Hippocampal formation (tissue), 2 donors: ENCODE measurements around the gene CFAP97.
"Not testable (repeated sequence)": the region's sequence is repeated elsewhere in the genome, so short reads cannot be mapped to it uniquely, and the experiment has no call there.

Experiments
- DNase-seq, 2 donors: peaks; one replicate each; lab custom pipeline; 2025; lab: John Stamatoyannopoulos, UW

Gene CFAP97

DNA sequence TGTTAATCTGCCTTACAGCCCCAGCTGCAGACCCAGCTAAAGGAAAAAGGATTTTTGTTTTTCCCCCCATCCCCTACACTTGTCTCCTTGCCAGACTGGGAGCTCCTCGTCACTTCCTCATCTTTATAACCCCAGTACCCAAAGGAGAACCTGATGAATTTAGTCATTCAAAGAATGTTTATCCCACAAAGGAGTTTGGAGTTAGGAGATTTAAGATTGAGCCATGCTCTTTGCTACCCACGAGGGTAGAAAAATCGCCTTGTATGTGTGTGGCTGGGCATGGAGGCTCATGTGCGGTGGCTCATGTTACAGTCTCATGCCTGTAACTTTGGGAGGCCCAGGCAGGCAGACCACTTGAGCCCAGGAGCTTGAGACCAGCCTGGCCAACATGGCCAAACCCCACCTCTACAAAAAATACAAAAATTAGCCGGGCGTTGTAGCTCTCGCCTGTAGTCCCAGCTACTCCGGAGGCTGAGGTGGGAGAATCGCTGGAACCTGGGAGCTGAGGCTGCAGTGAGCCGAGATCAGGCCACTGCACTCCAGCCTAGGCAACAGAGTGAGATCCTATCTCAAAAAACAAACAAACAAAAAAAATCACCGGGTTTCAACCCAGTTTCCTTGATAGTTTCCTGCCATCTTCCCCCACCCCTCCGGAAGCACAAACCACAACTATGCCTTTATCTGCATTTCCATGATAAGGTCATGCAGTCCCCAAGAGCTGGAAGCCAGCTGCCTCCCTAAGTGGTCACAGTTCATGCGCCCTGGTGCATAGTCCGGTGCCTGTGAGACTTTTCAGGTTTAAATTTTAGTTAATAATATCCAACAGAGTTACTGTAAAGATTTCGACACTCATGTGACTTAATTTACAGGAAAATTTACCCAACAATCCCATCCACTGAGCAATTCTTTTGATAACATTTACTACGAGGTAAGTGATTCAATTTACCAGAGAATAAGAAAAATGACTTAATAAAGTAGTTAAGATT lies 1.5 kb downstream of the CFAP97 start:
- DNase-seq: no peak

DNA sequence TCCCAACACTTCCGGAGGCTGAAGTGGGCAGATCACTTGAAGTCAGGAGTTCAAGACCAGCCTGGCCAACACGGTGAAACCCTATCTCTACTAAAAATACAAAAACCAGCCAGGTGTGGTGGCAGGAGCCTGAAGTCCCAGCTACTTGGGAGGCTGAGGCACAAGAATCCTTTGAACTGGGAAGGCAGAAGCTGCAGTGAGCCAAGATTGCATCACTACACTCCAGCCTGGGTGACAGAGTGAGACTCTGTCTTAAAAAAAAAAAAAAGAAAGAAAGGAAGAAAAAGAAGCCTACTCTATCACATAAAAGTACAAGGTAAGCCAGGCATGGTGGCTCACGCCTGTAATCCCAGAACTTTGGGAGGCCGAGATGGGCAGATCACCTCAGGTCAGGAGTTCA lies 5.6 kb downstream of the CFAP97 start:
- DNase-seq: not testable (repeated sequence)

DNA sequence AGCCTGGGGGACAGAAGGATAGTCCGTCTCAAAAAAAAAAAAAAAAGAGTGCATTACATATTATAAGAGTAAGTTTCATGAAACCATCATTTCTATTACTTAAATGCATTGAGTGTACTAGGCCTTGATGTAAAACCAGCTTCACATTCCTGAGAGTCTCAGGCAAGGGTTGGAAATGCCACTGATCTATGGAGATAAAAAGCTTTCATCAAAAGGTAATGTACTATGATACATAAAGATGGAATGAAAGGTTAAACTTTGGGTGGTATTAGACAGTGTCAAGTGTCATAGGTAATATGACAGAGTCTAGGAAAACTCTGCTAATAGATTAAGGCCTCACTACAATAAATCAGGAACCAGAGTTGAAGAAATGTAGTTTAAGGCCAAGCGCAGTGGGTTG lies 7.4 kb downstream of the CFAP97 start:
- DNase-seq: no peak

DNA sequence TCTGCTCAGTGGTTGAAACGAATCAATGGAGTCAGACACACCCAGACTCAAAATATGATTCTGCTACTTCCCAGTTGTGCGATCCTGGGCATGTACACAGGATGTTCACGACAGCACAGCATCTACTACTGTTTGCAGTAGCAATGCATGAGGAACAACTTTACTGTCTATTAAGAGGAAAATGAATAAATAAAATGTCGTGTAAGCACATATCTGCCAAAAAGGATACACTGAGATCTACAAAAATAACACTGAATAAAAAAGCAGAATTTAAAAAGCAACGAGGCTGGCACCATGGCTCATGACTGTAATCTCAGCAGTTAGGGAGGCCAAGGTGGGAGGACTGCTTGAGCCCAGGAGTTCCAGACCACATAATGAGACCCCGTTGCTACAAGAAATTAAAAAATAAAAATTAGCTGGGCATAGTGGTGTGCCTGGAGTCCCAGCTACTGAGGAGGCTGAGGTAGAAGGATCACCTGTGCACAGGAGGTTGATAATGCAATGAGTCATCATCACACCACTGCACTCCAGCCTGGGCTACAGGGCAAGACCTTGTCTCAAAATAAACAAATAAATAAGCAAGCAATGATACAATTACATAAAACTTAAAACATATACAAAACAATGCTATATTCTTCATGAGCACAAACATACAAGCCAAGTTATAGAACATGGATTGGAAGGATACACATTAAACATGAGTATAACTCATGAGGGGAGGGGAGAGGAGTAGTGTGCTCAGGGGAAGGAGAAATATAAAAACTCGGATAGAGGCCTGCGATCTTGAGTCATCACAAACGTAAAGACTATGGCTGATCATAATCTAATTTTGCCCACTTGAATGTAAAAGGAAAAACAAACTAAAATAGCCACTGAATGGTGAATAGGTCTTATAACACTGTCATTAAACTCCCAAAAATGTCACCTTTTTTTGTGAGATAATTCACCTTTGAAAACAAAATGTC lies 8.6 kb downstream of the CFAP97 start:
- DNase-seq: no peak

DNA sequence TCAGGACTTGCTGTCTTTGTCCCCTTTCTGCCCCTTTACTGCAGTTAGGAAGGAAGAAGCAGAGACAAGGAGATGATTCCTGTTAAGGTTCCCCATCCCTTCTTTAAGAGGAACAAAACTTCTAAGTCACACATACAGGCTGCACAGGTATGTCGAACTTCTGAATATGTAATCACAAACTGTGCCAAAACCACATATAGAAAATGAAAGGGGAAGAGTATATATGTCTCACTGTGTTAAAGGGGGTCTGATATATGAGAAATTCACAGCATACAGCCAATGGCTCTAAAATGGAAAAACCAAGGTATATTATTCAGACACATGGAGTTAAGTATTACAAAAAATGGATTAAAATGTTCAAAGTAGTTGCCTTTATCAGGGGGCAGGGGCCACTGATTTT lies 11.7 kb downstream of the CFAP97 start:
- DNase-seq: no peak

DNA sequence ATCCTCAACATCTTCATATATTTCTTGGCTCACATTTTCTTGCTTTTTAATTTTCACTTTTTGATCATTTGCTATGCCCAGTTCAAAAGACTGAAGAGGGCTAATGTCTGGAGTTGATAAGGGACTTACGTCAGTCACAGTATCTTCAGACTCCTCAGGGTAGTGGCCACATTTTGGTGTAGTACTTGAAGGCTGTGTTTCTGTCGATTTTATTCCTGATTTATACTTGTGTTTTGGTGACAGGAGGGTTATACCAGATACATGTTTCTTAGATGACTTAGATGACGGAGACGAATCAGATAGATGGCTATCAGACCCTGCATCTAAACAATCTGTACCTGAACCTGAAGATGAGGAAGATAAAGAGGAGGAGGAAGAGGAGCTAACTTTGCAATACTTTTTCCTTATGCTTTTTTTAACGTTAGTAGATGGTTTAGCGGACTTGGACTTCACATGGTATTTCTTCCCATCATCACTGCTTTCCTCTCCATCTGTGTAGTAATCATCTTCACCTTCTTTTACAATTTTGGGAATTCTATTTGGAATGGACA lies 13.4 kb downstream of the CFAP97 start:
- DNase-seq: no peak

DNA sequence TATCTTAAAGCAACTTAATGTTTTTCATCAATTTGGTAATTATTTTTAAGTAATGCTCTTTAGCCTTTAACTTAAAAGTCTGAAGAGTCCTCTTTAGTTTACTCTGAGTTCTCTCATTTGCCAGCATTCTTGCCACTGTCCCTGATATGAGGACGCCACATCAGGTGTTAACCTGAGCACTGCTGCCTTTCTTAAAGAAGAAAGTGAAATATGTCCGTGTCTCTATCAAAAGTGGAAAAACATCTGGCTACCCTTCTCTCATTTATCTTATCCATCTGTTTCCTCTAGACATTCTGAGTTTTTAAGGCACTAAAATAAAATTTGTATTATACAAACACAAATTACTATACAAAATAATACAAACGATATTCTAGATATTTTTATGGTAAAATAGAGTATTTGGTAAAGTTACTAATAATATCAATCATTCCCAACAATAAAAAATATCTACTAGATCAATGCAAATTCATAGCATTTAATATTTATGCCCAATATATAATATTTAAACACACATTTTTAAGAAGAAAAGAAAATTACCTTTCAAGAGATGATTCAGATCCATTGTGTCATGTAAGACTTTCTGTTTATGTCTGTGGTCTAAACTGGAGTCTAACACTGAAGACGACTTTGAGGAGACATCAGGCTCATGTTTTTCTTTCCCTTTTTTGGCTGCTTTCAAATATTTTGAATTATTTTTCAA lies 14.0 kb downstream of the CFAP97 start:
- no peak for DNase-seq

DNA sequence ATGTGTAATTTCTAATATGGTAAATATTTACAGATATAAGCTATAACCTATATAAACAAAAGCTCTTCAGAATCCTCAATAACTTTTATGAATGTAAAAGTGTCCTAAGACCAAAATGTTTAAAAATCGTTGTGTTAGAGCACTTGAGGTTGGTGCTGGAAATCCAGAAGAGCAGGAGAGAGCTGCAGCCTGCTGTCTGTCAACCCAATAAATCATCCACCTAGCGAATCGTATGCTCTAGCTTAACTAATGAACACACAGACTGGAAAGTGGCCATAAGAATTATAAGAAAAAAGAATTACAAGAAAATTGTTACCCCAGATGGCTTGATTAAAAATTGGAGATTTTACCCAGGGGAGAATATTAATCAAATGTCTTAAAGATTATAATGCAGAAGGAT lies 17.0 kb downstream of the CFAP97 start:
- no peak for DNase-seq

DNA sequence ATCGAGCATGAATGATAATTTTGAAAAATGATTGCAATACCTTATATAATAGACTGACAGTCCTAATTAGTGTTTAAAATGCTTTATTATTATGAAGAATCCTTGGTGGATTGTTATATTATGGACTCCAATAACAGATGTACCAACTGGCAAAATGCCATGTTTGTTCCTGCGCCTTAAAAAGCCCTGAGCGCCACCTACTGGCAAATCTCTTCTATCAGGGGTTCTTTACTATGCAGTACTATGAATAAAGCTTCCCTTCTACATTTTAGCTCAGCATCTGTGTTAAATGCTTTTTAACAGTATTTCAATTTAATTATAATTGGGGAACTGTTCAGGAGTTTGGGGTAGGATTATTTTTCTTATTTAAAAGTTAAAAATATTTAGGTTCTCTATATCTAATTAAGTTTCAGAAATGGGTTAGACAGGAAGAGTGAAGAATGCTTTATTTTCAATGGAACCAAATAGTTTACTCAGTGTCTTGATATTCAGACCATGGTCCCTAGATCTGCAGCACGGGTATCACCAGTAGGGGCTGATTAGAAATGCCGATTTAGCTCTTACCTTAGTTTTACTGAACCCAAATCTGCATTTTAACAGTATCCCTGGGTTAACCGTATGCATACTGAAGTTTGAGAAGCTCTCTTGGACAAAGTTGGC lies 20.0 kb downstream of the CFAP97 start:
- DNase-seq: peak; percentile 60 to 91

DNA sequence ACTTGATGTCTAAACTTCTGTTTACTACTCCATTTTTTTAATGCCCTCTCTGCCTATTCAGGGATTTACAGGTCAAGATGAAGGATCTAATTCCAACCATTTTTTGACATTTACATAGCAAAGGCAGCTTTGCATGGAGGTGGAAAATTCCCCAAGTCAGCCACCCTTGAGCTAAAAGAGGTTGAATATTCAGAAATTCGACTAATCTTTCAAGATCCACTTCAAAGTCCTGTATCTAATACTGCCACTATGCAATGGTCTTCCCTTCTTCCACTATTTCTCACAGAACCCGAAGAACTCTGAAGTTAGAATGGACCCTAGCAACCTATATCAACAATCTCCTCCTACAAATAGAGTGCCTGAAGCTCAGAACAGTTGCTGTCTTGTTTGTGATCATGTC lies 21.6 kb downstream of the CFAP97 start:
- no peak for DNase-seq

DNA sequence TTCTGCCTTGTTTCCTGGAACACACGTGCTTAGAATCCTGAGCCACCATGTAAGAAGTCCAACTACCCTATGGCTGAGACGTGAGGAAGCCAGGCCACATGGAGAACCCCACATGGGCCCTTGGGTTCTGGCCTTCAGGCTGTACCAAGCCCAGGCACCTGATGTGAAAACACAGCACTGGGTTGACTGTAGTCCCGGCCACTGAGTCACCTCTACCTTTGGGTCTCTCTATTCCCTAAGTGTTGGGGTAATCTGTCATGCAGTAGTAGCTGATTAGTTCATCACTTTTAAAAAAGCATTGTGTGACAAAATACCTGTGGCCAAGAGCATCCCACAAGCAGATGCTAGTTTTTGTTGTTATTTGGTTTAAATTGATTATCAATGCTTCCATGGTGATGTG lies 24.3 kb downstream of the CFAP97 start:
- DNase-seq: no peak

DNA sequence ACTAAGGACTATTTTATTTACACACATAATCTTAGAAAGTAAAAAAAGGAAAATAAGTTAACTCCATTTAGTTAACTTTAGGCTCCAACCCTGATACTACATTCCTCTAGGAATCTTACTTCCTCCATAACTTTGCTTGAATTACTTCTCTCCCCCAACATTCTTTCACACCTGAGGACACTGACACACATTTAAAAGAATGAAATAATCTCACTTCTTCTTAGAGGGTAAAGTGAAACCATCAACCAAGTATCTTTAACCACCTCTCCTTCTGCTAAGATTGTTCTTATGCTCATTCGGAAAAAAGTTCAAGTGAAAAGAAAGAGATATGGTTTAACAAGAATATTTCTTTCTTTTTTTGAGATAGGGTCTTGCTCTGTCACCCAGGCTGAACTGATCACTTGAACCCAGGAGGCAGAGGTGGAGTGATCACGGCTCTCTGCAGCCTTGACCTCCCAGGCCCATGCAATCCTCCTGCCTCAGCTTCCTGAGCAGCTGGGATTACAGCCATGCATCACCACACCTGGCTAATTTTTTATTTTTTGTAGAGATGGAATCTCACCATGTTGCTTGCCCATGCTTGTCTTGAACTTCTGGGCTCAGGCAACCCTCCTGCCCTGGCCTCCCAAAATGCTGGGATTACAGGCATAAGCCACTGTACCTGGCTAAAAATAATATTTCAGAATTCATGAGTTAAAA lies 32.3 kb downstream of the CFAP97 start:
- no peak for DNase-seq

DNA sequence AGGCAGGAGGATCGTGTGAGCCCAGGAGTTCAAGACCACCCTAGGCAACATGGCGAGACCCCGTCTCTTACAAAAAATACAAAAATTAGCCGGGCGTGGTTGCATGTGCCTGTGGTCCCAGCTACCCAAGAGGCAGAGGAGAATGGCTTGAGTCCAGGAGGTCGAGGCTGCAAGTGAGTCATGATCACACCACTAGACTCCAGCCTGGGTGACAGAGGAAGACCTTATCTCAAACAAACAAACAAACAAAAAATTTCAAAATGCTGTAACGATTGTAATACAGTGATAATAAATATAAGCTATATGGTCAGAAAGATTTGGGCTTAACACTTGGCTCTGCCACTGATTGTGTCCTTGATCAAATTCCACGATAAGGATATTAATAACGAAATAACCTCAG lies 36.6 kb downstream of the CFAP97 start:
- DNase-seq: no peak

DNA sequence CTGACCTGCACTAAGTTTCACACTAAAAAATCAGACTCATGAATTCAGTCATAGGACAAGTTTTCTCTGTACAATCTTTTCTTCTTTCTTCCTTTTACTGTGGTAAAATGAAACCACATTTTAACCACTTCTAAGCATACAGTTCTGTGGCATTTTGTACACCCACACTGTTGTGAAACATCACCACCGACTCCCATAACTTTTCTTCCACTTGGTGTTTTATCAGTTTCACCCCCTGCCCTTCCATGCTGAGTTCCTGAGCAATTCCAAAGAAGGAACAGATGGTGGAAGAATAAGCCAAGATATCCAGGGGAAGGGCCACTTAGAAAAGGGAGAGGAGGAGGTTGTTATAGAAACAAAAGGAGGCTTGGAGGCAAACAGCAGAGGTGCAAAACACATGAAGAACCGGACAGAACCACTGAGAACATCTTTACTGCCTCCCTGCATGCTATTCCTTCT lies 38.2 kb downstream of the CFAP97 start:
- no peak for DNase-seq

DNA sequence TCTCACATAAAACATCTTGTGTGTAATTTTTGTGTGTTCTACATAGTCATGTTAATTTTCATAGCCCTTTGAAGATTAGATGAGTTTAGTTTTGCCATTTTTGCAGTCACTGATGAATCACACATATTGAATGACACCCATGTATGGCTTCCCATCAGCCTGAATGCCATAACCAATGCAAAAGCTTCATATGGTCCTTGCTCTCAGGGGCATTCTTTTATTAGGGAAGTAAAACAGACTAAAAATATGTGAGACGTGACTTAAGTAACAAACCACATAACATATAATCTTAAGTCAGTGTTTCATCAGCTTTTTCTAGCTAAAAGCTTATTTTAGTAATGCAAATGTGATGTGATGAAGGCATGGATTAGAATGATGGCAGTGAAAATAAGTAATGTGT lies 52.5 kb downstream of the CFAP97 start:
- no peak for DNase-seq

DNA sequence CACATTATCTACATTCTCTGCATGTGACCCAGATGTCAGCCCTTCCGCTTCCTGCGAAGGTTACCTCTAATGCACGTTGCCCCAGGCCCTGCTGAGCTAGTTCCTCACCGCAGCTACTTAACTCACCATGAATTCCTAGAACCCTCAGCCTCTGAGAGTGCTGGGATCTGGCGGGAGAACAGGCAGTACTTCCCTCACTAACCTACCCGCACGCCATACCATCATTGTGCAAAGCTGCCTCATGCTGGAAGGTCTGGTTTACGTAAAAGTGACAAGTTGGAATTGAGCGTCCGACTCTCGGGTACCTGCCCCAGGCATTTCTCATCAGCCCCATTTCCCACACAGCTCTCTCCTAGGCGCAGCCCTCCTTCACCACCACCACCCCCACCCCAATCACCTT lies 54.4 kb downstream of the CFAP97 start:
- DNase-seq: no peak

DNA sequence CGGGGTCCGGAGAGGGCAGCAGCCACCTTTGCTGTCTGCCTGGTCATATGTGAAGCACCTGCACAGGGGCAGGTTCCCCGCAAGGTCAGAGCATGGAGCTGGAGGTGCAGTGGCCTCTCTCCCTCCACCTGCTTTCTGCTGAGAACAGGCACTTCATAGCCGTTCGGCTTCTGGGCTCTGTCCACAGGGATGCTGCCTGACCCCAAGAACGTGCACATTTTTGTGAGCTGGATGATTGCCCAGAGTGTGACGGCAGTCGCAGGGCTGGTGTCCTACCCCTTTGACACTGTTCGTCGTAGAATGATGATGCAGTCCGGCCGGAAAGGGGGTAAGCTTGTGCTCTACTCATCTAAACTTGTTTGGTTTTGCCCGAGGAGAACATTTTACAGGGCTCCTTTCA lies 58.2 kb downstream of the CFAP97 start:
- DNase-seq: no peak

DNA sequence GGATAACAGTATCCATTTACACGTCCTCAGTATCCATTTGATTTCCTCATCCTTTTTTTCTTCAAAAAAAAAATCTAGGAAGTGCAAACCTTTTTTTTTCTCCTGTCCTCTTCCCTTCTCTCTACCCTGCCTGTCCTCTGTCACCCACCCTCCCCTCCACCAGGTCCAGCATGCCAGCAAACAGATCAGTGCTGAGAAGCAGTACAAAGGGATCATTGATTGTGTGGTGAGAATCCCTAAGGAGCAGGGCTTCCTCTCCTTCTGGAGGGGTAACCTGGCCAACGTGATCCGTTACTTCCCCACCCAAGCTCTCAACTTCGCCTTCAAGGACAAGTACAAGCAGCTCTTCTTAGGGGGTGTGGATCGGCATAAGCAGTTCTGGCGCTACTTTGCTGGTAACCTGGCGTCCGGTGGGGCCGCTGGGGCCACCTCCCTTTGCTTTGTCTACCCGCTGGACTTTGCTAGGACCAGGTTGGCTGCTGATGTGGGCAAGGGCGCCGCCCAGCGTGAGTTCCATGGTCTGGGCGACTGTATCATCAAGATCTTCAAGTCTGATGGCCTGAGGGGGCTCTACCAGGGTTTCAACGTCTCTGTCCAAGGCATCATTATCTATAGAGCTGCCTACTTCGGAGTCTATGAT lies 59.1 kb downstream of the CFAP97 start:
- DNase-seq: no peak

DNA sequence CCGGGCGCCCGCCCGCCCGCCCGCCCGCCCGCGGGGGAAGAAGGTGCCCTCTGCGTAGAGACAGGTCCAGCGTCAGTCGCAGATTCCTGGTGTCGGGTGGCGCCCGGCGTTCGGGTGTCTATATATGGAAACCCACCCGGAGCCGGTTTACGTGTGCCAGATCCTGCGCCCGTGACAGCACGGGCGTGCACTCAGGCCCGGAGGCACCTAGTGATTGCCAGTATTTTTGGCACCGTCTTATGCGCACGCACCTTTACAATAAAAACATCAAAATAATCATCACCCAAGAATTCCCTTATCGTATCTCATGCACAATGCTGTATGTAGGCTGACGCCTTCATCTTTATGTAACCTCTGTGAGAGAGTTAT lies 60.2 kb downstream of the CFAP97 start:
- DNase-seq: no peak
